AG04449 (cell line): Measurements from ENCODE around the gene RGS4.

Experiments used
- CTCF ChIA-PET: fragments of 350-600 bp; formaldehyde crosslinking; extraction: SDS; loops from one replicate; lab custom pipeline; 2021; ENCODE audit warnings: antibody characterized with exemption; lab: Yijun Ruan, JAX
- POLR2A ChIA-PET: fragments of 400-600, 350-600 bp; formaldehyde crosslinking; extraction: SDS; loops from one replicate; lab custom pipeline; 2020; ENCODE audit warnings: antibody characterized with exemption, inconsistent platforms; lab: Yijun Ruan, JAX
- DNase-seq: peaks from one replicate; pipeline ENCODE4 v3.0.0-alpha.2; 2010; ENCODE audit warnings: low read depth, low spot score
- H3K4me3 ChIP-seq: 2 replicates; pipeline ENCODE4 v1.5.1; 2011; ENCODE audit warnings: low read depth, mild to moderate bottlenecking, control low read depth, low read length
- CTCF ChIP-seq: IDR thresholded peaks from one replicate; pipeline ENCODE4 v1.5.1; 2011; ENCODE audit warnings: mild to moderate bottlenecking, moderate library complexity, low read length, control low read depth, inconsistent platforms; ENCODE audit not compliant: insufficient read depth; ENCODE audit errors: missing control alignments

RGS4 gene

DNA sequence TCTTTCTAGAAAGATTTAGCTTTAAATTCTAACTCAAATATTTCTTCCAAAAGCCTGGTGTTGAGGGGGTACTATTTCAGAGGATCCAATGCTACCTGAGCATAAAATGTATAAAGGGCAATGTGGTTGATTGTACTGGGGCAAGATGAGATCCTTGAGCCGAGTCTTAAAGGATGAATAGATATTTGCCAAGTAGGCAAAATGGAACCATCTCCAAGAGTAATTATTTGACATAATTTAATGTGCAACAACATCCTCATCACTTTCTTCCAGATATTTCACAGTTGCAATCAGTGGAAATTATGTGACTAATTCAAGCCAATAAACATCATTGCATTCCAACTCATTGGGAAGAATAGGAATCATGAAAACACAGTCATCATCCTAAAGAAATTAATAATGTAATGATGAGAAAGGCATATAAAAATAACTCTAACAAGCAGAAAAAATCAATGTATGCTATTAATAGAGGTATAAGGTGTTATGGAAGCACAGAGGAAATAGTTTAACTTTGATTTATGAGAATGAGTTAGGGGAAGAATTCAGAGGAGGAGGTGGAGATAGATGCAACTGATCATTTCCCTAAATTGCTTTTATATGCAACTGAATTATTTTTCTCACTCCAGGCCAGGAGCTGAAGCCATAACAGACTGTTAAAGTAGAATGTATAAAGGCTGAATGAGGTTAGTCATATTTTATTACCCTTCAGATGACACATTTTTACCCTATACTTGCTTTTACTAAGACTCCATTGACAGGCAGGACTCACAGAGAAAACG is 30.0 kb upstream of the RGS4 start:
- CTCF ChIA-PET, result interaction anchor here (0.7 to 1.5 kb wide), 3 partner anchors 17 to 276 kb away, joined by 3 to 4 read pairs (median 3); no protein-coding TSS in a partner anchor

DNA sequence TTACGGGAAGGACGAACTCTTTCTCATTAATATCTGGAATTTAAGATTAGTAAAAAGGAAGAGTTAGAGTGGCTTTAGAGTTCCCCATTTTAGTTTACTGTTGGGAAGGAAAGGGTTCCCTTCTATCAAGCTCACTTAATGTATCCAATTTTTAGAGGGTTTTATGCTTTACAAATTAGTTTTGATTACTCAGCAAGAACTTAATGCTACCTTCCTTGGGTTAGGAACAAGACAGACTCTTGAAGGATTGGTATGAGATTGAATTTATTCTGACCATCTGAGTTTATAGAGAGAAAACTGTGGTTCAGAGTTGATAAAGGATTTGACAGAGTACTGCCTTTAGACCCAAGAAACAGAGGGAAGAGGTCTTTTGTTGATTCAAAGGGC is 29.5 kb upstream of the RGS4 start:
- ChIA-PET POLR2A (interaction anchor here (2.0 kb wide), 1 partner anchor 29 kb away, joined by 9 read pairs; the partner anchor contains the start of gene RGS4), CTCF (interaction anchor here (0.7 to 1.5 kb wide), 2 partner anchors 17 to 276 kb away, joined by 3 read pairs; no protein-coding TSS in a partner anchor)
- no peak for DNase-seq
- TF ChIP-seq CTCF, result no peak
- H3K4me3 ChIP-seq, result no peak overlapping the region

More for the DNA sequence above, 30.0 kb upstream of the RGS4 start:
- POLR2A ChIA-PET, result interaction anchor here (0.6 to 2.0 kb wide), 2 partner anchors 30 to 41 kb away, joined by 4 to 9 read pairs; partner anchors contain the start of gene RGS4
- no peak overlapping the region for H3K4me3 ChIP-seq
- DNase-seq, result no peak
- no peak for TF ChIP-seq CTCF

DNA sequence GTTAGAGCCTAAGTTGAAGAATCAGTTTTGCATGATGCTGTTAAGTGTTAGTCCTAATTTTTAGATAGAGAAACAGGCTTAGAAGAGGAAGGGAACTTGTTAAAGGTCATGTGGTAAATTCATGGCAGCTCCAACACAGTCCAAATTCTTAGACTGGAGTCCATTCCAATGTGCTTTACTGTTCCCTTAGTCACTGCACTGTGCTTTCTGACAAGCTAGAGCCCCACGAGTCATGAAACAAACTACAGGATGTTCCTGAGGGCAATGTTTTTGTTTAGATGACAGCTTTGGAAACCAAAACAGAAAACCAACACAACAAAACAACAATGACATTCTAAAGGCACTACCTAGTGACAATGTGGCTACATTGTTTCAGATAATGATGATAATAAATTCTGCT is 23.1 kb upstream of the RGS4 start:
- peak; percentile 29 for DNase-seq
- CTCF ChIA-PET, result interaction anchor here (1.1 to 2.4 kb wide), 3 partner anchors 23 to 119 kb away, joined by 3 to 6 read pairs (median 4); partner anchors contain the start of gene RGS4
- POLR2A ChIA-PET, result interaction anchor here (0.6 kb wide), 1 partner anchor 23 kb away, joined by 3 read pairs; the partner anchor contains the start of gene RGS4
- no peak for TF ChIP-seq CTCF
- no peak overlapping the region for H3K4me3 ChIP-seq

DNA sequence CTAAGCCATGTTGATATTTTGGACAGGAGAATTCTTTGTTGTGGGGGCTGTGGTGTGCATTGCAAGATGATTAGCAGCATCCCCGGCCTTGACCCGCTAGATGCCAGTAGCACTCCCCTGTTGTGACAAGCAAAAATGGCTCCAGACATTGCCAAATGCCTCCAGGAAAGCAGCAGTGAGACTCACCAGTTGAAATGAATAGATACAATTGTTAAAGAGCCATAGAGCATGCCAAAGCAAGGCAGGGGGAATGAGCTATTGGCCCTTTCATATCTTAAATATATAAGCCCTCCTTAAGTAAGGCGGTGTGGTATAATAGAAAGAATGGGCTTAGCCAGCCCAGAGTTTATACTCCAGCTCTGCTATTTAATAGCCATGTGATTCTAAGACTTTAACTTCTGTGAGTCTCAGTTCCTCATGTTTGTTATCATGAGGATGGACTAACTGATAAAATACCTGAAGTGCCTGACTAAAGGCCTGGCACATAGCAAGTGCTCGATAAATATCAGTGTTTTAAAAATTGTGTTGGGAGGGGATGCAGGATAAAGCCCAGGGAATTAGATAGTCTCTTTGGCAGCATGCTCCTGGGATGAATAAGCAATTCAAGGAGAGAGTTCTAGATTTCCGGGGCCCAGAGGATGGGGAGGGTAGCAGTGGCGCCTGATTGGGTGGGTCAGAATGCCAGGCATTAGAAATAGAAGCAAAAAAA is 21.1 kb upstream of the RGS4 start:
- H3K4me3 ChIP-seq, result no peak overlapping the region
- TF ChIP-seq CTCF, result no peak
- CTCF ChIA-PET, result interaction anchor here (2.4 kb wide), 1 partner anchor 21 kb away, joined by 6 read pairs; the partner anchor contains the start of gene RGS4
- DNase-seq, result no peak
- POLR2A ChIA-PET, result no interaction called here

GRCh38 chr1:163048869-163049268 is 20.3 kb upstream of the RGS4 start:
- H3K4me3 ChIP-seq, result no peak overlapping the region
- ChIA-PET POLR2A (no interaction called here), CTCF (interaction anchor here (1.0 to 1.5 kb wide), 2 partner anchors 21 to 26 kb away, joined by 3 to 5 read pairs; partner anchors contain the start of gene RGS4)
- no peak for TF ChIP-seq CTCF
- no peak for DNase-seq

- H3K4me3 ChIP-seq, result no peak overlapping the region
- ChIA-PET POLR2A (no interaction called here), CTCF (interaction anchor here (1.0 to 1.5 kb wide), 3 partner anchors 17 to 25 kb away, joined by 3 to 5 read pairs (median 3); partner anchors contain the start of gene RGS4)
- DNase-seq, result no peak
- TF ChIP-seq CTCF, result no peak
Observed at GRCh38 chr1:163049296-163049695, 19.9 kb upstream of the RGS4 start.
